Measurements from ENCODE around the gene BAAT.

The BAAT gene

DNA sequence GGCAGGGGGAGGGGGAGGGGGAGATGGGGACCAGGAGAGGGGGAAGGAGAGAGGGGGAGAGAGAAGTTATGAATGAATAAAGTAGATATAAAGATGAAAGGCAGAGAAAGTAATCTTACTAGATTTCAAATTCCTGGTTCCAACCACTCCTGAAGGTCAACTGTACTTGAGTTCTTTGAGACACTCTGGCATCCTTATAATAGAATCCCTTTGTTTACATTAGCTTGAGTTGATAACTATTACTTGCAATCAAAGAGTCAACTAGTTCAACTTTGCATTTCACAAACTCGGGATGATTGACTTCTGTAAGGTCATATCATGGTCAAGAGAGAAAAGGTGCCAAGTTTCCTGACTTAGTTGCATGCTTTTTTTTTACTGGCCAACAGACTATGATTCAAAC, 42.2 kb downstream of the BAAT start:
- ChIA-PET POLR2A (no interaction called here), CTCF (no interaction called here)
- TF ChIP-seq CTCF (IDR thresholded peaks at IDR 0.05; ENCODE audit: control extremely low read depth, extremely low read depth, low read depth, missing control alignments) = no peak
- no peak for DNase-seq (ENCODE audit: extremely low spot score)

GRCh38 chr9:101341958-101342357, 42.8 kb downstream of the BAAT start:
- no peak for DNase-seq (ENCODE audit: extremely low spot score)
- POLR2A ChIA-PET = no interaction called here
- CTCF ChIA-PET = interaction anchor here (1.0 kb wide), 1 partner anchor 18 kb away, joined by 3 read pairs; no protein-coding TSS in a partner anchor
- no peak for TF ChIP-seq CTCF (IDR thresholded peaks at IDR 0.05; ENCODE audit: control extremely low read depth, extremely low read depth, low read depth, missing control alignments)

DNA sequence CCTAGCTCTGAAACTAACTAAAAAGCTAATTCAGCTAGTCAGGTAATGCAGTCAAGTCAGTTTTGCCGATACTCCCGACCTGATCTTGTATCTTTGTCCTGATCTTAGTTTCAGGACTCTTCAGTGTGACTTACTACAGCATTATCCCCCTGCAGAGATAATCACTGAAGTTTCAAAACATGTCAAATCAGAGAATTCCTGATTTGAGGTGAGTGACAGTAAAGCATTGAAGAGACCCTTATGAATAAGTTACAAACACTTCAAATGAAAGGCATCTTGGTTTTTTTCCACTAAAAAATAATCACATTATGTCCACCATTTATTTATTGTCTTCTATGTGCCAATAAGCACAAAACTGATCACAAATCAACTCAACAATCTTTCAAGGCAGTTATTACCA, 47.6 kb downstream of the BAAT start:
- POLR2A ChIA-PET = no interaction called here
- DNase-seq (ENCODE audit: extremely low spot score) = no peak
- TF ChIP-seq CTCF (IDR thresholded peaks at IDR 0.05; ENCODE audit: control extremely low read depth, extremely low read depth, low read depth, missing control alignments) = no peak
- CTCF ChIA-PET = interaction anchor here (1.9 kb wide), 1 partner anchor 25 kb away, joined by 6 read pairs; no protein-coding TSS in a partner anchor

GRCh38 chr9:101336091-101336490, 48.7 kb downstream of the BAAT start:
- no peak for TF ChIP-seq CTCF (IDR thresholded peaks at IDR 0.05; ENCODE audit: control extremely low read depth, extremely low read depth, low read depth, missing control alignments)
- POLR2A ChIA-PET = no interaction called here
- DNase-seq (ENCODE audit: extremely low spot score) = no peak
- CTCF ChIA-PET = interaction anchor here (1.1 to 1.9 kb wide), 3 partner anchors 14 to 24 kb away, joined by 3 to 6 read pairs (median 3); no protein-coding TSS in a partner anchor

DNA sequence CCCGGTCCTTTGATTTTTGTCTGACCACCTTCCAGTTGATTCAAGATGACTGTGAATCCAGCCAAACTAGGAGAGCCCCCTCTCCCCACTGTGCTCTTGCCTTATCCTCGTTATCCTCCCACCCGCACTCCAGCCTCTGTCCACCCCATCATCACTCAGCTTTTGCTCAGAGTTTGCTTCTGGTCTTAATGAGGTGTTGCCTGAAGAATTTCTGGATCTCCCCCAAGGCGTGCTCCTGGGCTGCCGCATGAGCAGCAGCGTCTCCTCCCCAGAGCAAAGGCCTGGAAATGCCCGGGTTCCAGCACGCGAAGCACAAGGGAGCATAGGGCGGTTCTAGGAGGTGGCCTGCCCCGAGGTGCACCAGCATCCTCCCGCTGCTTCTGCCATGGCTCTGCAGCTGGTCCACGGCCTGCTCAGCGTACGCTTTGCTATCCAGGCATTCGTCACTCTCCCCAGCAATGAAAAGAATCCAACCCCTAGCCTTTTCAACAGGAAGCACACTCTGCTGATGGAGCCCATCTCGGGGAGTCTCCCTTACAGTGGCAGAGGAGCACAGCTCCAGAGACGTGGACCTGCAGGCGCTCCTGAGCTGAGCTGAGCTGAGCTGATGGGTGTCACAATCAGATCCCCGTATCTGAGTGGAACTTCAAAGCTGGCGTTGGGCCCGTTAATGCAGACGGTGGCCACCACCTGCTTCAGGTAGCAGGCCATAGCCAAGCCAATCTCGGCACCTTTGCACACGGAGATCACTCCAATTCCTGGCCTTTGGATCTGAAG, 50.7 kb downstream of the BAAT start:
- POLR2A ChIA-PET = no interaction called here
- no peak for TF ChIP-seq CTCF (IDR thresholded peaks at IDR 0.05; ENCODE audit: control extremely low read depth, extremely low read depth, low read depth, missing control alignments)
- CTCF ChIA-PET = interaction anchor here (1.3 kb wide), 2 partner anchors 17 to 18 kb away, joined by 3 to 4 read pairs; no protein-coding TSS in a partner anchor
- DNase-seq (ENCODE audit: extremely low spot score) = no peak

DNA sequence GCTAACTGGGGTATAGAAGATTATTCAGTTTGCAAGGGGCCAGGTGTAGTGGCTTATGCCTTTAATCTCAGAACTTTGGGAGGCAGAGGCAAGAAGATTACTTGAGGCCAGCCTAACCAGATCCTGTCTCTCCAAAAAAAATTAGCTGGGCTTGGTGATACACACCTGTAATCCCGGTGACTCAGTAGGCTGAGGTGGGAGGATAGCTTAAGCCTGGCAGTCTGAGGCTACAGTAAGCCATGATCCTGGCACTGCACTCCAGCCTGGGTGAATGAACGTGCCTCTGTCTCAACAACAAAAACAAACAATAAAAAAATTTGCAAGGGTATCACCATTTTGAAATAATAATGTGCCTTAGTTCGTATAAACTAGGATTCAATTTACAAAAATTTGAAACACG, 51.3 kb downstream of the BAAT start:
- DNase-seq (ENCODE audit: extremely low spot score) = no peak
- no peak for TF ChIP-seq CTCF (IDR thresholded peaks at IDR 0.05; ENCODE audit: control extremely low read depth, extremely low read depth, low read depth, missing control alignments)
- ChIA-PET CTCF (no interaction called here), POLR2A (no interaction called here)

All from GM10248 (cell line).